Measurements from ENCODE around the gene SASH1.

GRCh38 chr6:148543540-148543939, 200.9 kb downstream of the SASH1 start:
- TF ChIP-seq TAF1 (IDR thresholded peaks at IDR 0.05; ENCODE audit: low read depth) = no peak
- no peak for TF ChIP-seq CTCF (IDR thresholded peaks at IDR 0.05; ENCODE audit: poor library complexity, severe bottlenecking)

Data from neural cell (in vitro differentiated cells).